ENCODE data around the gene DPYD.

GRCh38 chr1:97784661-97785060 is 136.2 kb downstream of the DPYD start:
- no peak for TF ChIP-seq SP1 (CRISPR knock-in tag; conservative IDR thresholded peaks at IDR 0.05)
- TF ChIP-seq CTCF (IDR thresholded peaks at IDR 0.05), result no peak
- no peak for TF ChIP-seq FOXJ3 (CRISPR knock-in tag; IDR thresholded peaks at IDR 0.05; ENCODE audit: borderline replicate concordance)
- no peak for TF ChIP-seq ZNF416 (CRISPR knock-in tag; IDR thresholded peaks at IDR 0.05)
- no peak for TF ChIP-seq STAT6 (CRISPR knock-in tag; conservative IDR thresholded peaks at IDR 0.05; ENCODE audit: low read depth)
- no peak for TF ChIP-seq ATF2 (CRISPR knock-in tag; IDR thresholded peaks at IDR 0.05; ENCODE audit: borderline replicate concordance, low read depth)
- no peak for TF ChIP-seq ZNF263 (CRISPR knock-in tag; IDR thresholded peaks at IDR 0.05; ENCODE audit: low read depth)
- TF ChIP-seq JUN (CRISPR knock-in tag; IDR thresholded peaks at IDR 0.05), result no peak
- TF ChIP-seq ZBTB21 (CRISPR knock-in tag; IDR thresholded peaks at IDR 0.05; ENCODE audit: borderline replicate concordance), result no peak
- no peak for TF ChIP-seq PREB (CRISPR knock-in tag; IDR thresholded peaks at IDR 0.05; ENCODE audit: borderline replicate concordance)
- TF ChIP-seq PRDM15 (CRISPR knock-in tag; IDR thresholded peaks at IDR 0.05), result no peak
- TF ChIP-seq E2F5 (CRISPR knock-in tag; IDR thresholded peaks at IDR 0.05), result no peak
- no peak for TF ChIP-seq CBFB (CRISPR knock-in tag; IDR thresholded peaks at IDR 0.05; ENCODE audit: low read depth)
- no peak for TF ChIP-seq FOXP4 (CRISPR knock-in tag; IDR thresholded peaks at IDR 0.05)

Data from WTC11 (cell line).